Liver (tissue), 3 donors: ENCODE measurements around the gene TPD52L2.

Experiments used
- ATF3 ChIP-seq: IDR thresholded peaks from 2 replicates; pipeline ENCODE4 v1.6.1; 2016; ENCODE audit warnings: antibody characterized with exemption
- CTCF ChIP-seq: fragments of 150-350 bp; IDR thresholded peaks from 2 replicates; pipeline ENCODE4 v1.5.1; 2017; ENCODE audit warnings: improper control_type of control experiment, low read depth, low read length; ENCODE audit not compliant: missing input control
- EGR1 ChIP-seq, 2 donors: IDR thresholded peaks; 2 replicates each; pipeline ENCODE4 v1.6.1; 2016 to 2018; ENCODE audit warnings: antibody characterized with exemption in 2 of 2, low read depth in 2 of 2
- FOXA1 ChIP-seq: IDR thresholded peaks from 2 replicates; pipeline ENCODE4 v1.6.1; 2016; ENCODE audit warnings: antibody characterized with exemption
- GABPA ChIP-seq, 2 donors: IDR thresholded peaks in 1 of 2; conservative IDR thresholded peaks in 1 of 2; 2 replicates each; pipeline ENCODE4 v1.6.1; 2016; ENCODE audit warnings: antibody characterized with exemption in 2 of 2, mild to moderate bottlenecking in 1 of 2, moderate library complexity in 1 of 2
- JUND ChIP-seq, 2 donors: IDR thresholded peaks; 2 replicates each; pipeline ENCODE4 v1.6.1; 2016; ENCODE audit warnings: antibody characterized with exemption in 2 of 2
- MAX ChIP-seq: IDR thresholded peaks from 2 replicates; pipeline ENCODE4 v1.6.1; 2016; ENCODE audit warnings: antibody characterized with exemption
- NR2F2 ChIP-seq: IDR thresholded peaks from 2 replicates; pipeline ENCODE4 v1.6.1; 2016; ENCODE audit warnings: antibody characterized with exemption
- RAD21 ChIP-seq, 2 donors: IDR thresholded peaks; 2 replicates each; pipeline ENCODE4 v1.6.1; 2016; ENCODE audit warnings: antibody characterized with exemption in 2 of 2, mild to moderate bottlenecking in 2 of 2
- RXRA ChIP-seq, 2 donors: IDR thresholded peaks; 2 replicates each; pipeline ENCODE4 v1.6.1; 2017 to 2018; ENCODE audit warnings: antibody characterized with exemption in 2 of 2, mild to moderate bottlenecking in 1 of 2
- TAF1 ChIP-seq: conservative IDR thresholded peaks from 2 replicates; pipeline ENCODE4 v1.6.1; 2016; ENCODE audit warnings: antibody characterized with exemption, mild to moderate bottlenecking
- TF ChIP-seq, protein P1 (sequence below): IDR thresholded peaks from 2 replicates; pipeline ENCODE4 v1.6.1; 2016; ENCODE audit warnings: antibody characterized with exemption, mild to moderate bottlenecking
- TF ChIP-seq, protein P2 (sequence below): IDR thresholded peaks from 2 replicates; pipeline ENCODE4 v1.6.1; 2016; ENCODE audit warnings: antibody characterized with exemption
- donor health status: healthy.
- donor health status: healthy.

GRCh38 chr20:63843778-63844177, 21.3 kb upstream of the TPD52L2 start:
- TF ChIP-seq CTCF: no peak
- TF ChIP-seq MAX: no peak
- TF ChIP-seq, protein P1, sequence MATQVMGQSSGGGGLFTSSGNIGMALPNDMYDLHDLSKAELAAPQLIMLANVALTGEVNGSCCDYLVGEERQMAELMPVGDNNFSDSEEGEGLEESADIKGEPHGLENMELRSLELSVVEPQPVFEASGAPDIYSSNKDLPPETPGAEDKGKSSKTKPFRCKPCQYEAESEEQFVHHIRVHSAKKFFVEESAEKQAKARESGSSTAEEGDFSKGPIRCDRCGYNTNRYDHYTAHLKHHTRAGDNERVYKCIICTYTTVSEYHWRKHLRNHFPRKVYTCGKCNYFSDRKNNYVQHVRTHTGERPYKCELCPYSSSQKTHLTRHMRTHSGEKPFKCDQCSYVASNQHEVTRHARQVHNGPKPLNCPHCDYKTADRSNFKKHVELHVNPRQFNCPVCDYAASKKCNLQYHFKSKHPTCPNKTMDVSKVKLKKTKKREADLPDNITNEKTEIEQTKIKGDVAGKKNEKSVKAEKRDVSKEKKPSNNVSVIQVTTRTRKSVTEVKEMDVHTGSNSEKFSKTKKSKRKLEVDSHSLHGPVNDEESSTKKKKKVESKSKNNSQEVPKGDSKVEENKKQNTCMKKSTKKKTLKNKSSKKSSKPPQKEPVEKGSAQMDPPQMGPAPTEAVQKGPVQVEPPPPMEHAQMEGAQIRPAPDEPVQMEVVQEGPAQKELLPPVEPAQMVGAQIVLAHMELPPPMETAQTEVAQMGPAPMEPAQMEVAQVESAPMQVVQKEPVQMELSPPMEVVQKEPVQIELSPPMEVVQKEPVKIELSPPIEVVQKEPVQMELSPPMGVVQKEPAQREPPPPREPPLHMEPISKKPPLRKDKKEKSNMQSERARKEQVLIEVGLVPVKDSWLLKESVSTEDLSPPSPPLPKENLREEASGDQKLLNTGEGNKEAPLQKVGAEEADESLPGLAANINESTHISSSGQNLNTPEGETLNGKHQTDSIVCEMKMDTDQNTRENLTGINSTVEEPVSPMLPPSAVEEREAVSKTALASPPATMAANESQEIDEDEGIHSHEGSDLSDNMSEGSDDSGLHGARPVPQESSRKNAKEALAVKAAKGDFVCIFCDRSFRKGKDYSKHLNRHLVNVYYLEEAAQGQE: no peak
- no peak for TF ChIP-seq FOXA1
- TF ChIP-seq RAD21 (IDR thresholded peaks at IDR 0.05): no peak
- no peak for TF ChIP-seq TAF1
- TF ChIP-seq NR2F2: no peak
- TF ChIP-seq GABPA (IDR thresholded peaks at IDR 0.05 in 1 of 2, conservative IDR thresholded peaks at IDR 0.05 in 1 of 2): no peak
- no peak for TF ChIP-seq JUND (IDR thresholded peaks at IDR 0.05)
- TF ChIP-seq, protein P2, sequence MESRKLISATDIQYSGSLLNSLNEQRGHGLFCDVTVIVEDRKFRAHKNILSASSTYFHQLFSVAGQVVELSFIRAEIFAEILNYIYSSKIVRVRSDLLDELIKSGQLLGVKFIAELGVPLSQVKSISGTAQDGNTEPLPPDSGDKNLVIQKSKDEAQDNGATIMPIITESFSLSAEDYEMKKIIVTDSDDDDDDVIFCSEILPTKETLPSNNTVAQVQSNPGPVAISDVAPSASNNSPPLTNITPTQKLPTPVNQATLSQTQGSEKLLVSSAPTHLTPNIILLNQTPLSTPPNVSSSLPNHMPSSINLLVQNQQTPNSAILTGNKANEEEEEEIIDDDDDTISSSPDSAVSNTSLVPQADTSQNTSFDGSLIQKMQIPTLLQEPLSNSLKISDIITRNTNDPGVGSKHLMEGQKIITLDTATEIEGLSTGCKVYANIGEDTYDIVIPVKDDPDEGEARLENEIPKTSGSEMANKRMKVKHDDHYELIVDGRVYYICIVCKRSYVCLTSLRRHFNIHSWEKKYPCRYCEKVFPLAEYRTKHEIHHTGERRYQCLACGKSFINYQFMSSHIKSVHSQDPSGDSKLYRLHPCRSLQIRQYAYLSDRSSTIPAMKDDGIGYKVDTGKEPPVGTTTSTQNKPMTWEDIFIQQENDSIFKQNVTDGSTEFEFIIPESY: no peak
- TF ChIP-seq ATF3: no peak
- no peak for TF ChIP-seq EGR1 (IDR thresholded peaks at IDR 0.05; ENCODE audit: low read depth in 2 of 2)
- TF ChIP-seq RXRA (IDR thresholded peaks at IDR 0.05): no peak
